GM23338 (cell line): ENCODE data around the gene SLC48A1.

Experiments
- CREB1 ChIP-seq: fragments of 250-450 bp; sonication (Bioruptor Pico); IDR thresholded peaks from 2 replicates; pipeline ENCODE4 v1.5.0; 2020; ENCODE audit warnings: low read depth, mild to moderate bottlenecking, moderate library complexity
- CTCF ChIP-seq, 2 experiments: fragments of 200-600 bp in 1 of 2; sonication (generic) in 1 of 2; conservative IDR thresholded peaks; 2 replicates each; pipeline versions ENCODE4 v1.5.1 to v1.6.1; 2016 to 2017; ENCODE audit warnings: antibody characterized with exemption in 2 of 2, low read depth in 2 of 2, mild to moderate bottlenecking in 2 of 2, moderate library complexity in 1 of 2
- EZH2 ChIP-seq: fragments of 200-600 bp; sonication (generic); IDR thresholded peaks from one replicate; pipeline ENCODE4 v1.8.0; 2017; ENCODE audit warnings: antibody characterized with exemption, mild to moderate bottlenecking, low read depth; ENCODE audit not compliant: unreplicated experiment
- EZH2phosphoT487 ChIP-seq: fragments of 200-600 bp; sonication (generic); IDR thresholded peaks from one replicate; pipeline ENCODE4 v1.8.1; 2018; ENCODE audit warnings: antibody characterized with exemption; ENCODE audit not compliant: unreplicated experiment
- JUNB ChIP-seq: IDR thresholded peaks from one replicate; pipeline ENCODE4 v1.6.1; 2016; ENCODE audit warnings: antibody characterized with exemption; ENCODE audit not compliant: unreplicated experiment
- POLR2AphosphoS5 ChIP-seq: IDR thresholded peaks from 2 replicates; pipeline ENCODE4 v1.6.1; 2016; ENCODE audit warnings: antibody characterized with exemption, low read depth

- TF ChIP-seq EZH2, result no peak
- TF ChIP-seq CTCF (conservative IDR thresholded peaks at IDR 0.05; ENCODE audit: low read depth in 2 of 2), result no peak
- no peak for TF ChIP-seq POLR2AphosphoS5
- TF ChIP-seq JUNB, result no peak
- TF ChIP-seq EZH2phosphoT487, result no peak
- no peak for TF ChIP-seq CREB1 (CRISPR knock-in tag)
Measured at GRCh38 chr12:47782372-47782770, 9.3 kb downstream of the SLC48A1 start.
